GM12874 (cell line): Measurements from ENCODE around the gene GUCY1A1.

Experiments used
- CTCF ChIP-seq: IDR thresholded peaks from 2 replicates; pipeline ENCODE4 v1.5.1; 2011; ENCODE audit warnings: low read depth, mild to moderate bottlenecking, control low read depth, low read length, moderate library complexity; ENCODE audit not compliant: insufficient read depth

GUCY1A1 gene

GRCh38 chr4:155748039-155748438 lies 81.4 kb downstream of the GUCY1A1 start:
- no peak for TF ChIP-seq CTCF

- no peak for TF ChIP-seq CTCF
Measured at GRCh38 chr4:155749041-155749440, 82.4 kb downstream of the GUCY1A1 start.

GRCh38 chr4:155751569-155751968 lies 84.9 kb downstream of the GUCY1A1 start:
- no peak for TF ChIP-seq CTCF

- no peak for TF ChIP-seq CTCF
Measured at GRCh38 chr4:155757745-155758265, 91.2 kb downstream of the GUCY1A1 start.

GRCh38 chr4:155758481-155759371 lies 92.1 kb downstream of the GUCY1A1 start, which contains the start of gene GUCY1B1:
Gene GUCY1B1 (plus strand): TSS chr4:155759021. CDS start chr4:155759141, 120 bp downstream.
- peak; percentile 65 for TF ChIP-seq CTCF

- peak; percentile 43 for TF ChIP-seq CTCF
Measured at GRCh38 chr4:155759372-155760252, 93.0 kb downstream of the GUCY1A1 start.

- no peak for TF ChIP-seq CTCF
Measured at GRCh38 chr4:155761047-155761446, 94.4 kb downstream of the GUCY1A1 start.
